H9 (cell line): Measurements from ENCODE around the gene RNF126. TPM values are rescaled to one million over a fixed set of nuclear protein-coding genes. Genes with fewer than 3 reads are reported as not detected.

ENCODE experiments used
- DNase-seq: peaks from one replicate; pipeline ENCODE4 v3.0.0-alpha.2; 2017
- H2AFZ ChIP-seq: one replicate; pipeline ENCODE4 v1.6.1; 2013; ENCODE audit warnings: mild to moderate bottlenecking, low read length, control low read depth, moderate library complexity
- H2AK5ac ChIP-seq: 2 replicates; pipeline ENCODE4 v1.6.1; 2013; ENCODE audit warnings: low read length, control low read depth, mixed read lengths; ENCODE audit not compliant: insufficient read length
- H2BK120ac ChIP-seq: one replicate; pipeline ENCODE4 v1.6.1; 2013; ENCODE audit warnings: low read depth, mild to moderate bottlenecking, low read length, control low read depth, inconsistent platforms; ENCODE audit not compliant: poor library complexity, severe bottlenecking
- H2BK12ac ChIP-seq: 2 replicates; pipeline ENCODE4 v1.6.1; 2013; ENCODE audit warnings: low read length, control low read depth, mixed read lengths, low read depth; ENCODE audit not compliant: insufficient read length
- H2BK15ac ChIP-seq: 2 replicates; pipeline ENCODE4 v1.6.1; 2013; ENCODE audit warnings: low read depth, low read length, control low read depth
- H2BK20ac ChIP-seq: one replicate; pipeline ENCODE4 v1.6.1; 2013; ENCODE audit warnings: low read depth, mild to moderate bottlenecking, low read length, control low read depth, inconsistent platforms; ENCODE audit not compliant: poor library complexity, severe bottlenecking
- H2BK5ac ChIP-seq: 2 replicates; pipeline ENCODE4 v1.6.1; 2013; ENCODE audit warnings: low read length, control low read depth, mixed read lengths; ENCODE audit not compliant: insufficient read length
- H3K14ac ChIP-seq: 2 replicates; pipeline ENCODE4 v1.6.1; 2013; ENCODE audit warnings: low read length, control low read depth; ENCODE audit not compliant: insufficient read depth
- H3K18ac ChIP-seq: 2 replicates; pipeline ENCODE4 v1.6.1; 2013; ENCODE audit warnings: low read depth, mild to moderate bottlenecking, mixed read lengths, low read length, control low read depth; ENCODE audit not compliant: insufficient read length
- H3K23ac ChIP-seq: 2 replicates; pipeline ENCODE4 v1.6.1; 2013; ENCODE audit warnings: low read length, control low read depth, mixed read lengths, low read depth; ENCODE audit not compliant: insufficient read length
- H3K23me2 ChIP-seq: 2 replicates; pipeline ENCODE4 v1.6.1; 2013; ENCODE audit warnings: low read depth, mild to moderate bottlenecking, mixed read lengths, low read length, control low read depth; ENCODE audit not compliant: insufficient read length, poor library complexity, severe bottlenecking
- H3K27ac ChIP-seq: 2 replicates; pipeline ENCODE4 v1.5.1; 2013; ENCODE audit warnings: low read length, control low read depth, mixed read lengths, low read depth; ENCODE audit not compliant: insufficient read length
- H3K27me3 ChIP-seq: 2 replicates; pipeline ENCODE4 v1.6.1; 2013; ENCODE audit warnings: low read length, control low read depth, inconsistent platforms; ENCODE audit not compliant: insufficient read depth
- H3K4ac ChIP-seq: 2 replicates; pipeline ENCODE4 v1.6.1; 2013; ENCODE audit warnings: low read depth, mild to moderate bottlenecking, control low read depth, inconsistent platforms, low read length, moderate library complexity
- H3K4me1 ChIP-seq: 2 replicates; pipeline ENCODE4 v1.6.1; 2013; ENCODE audit warnings: low read length, control low read depth, inconsistent platforms; ENCODE audit not compliant: insufficient read depth
- H3K4me2 ChIP-seq: 2 replicates; pipeline ENCODE4 v1.6.1; 2013; ENCODE audit warnings: low read length, control low read depth, mixed read lengths; ENCODE audit not compliant: insufficient read length, insufficient read depth
- H3K56ac ChIP-seq: 2 replicates; pipeline ENCODE4 v1.6.1; 2013; ENCODE audit warnings: low read depth, mild to moderate bottlenecking, mixed read lengths, low read length, control low read depth; ENCODE audit not compliant: insufficient read length
- H3K79me1 ChIP-seq: 2 replicates; pipeline ENCODE4 v1.6.1; 2013; ENCODE audit warnings: low read depth, mild to moderate bottlenecking, moderate library complexity, low read length, control low read depth, inconsistent platforms; ENCODE audit not compliant: insufficient read depth, poor library complexity, severe bottlenecking
- H3K79me2 ChIP-seq: 2 replicates; pipeline ENCODE4 v1.6.1; 2013; ENCODE audit warnings: low read length, control low read depth, inconsistent platforms; ENCODE audit not compliant: insufficient read depth
- H3K9ac ChIP-seq: 2 replicates; pipeline ENCODE4 v1.6.1; 2013; ENCODE audit warnings: low read length, control low read depth, mixed read lengths; ENCODE audit not compliant: insufficient read length; ENCODE audit errors: extremely low read depth
- H3K9me3 ChIP-seq: one replicate; pipeline ENCODE4 v1.6.1; 2013; ENCODE audit warnings: low read depth, low read length, inconsistent platforms; ENCODE audit not compliant: control insufficient read depth
- H3T11ph ChIP-seq: one replicate; pipeline ENCODE4 v1.6.1; 2013; ENCODE audit warnings: mild to moderate bottlenecking, low read length, control low read depth, inconsistent platforms
- H4K20me1 ChIP-seq: one replicate; pipeline ENCODE4 v1.6.1; 2013; ENCODE audit not compliant: control insufficient read depth, insufficient read length, insufficient read depth
- H4K5ac ChIP-seq: 2 replicates; pipeline ENCODE4 v1.6.1; 2013; ENCODE audit warnings: low read depth, mild to moderate bottlenecking, mixed read lengths, low read length, control low read depth; ENCODE audit not compliant: insufficient read length
- H4K8ac ChIP-seq: replicated peaks from 2 replicates; pipeline ENCODE4 v1.6.1; 2013; ENCODE audit warnings: low read length, control low read depth, mixed read lengths, low read depth; ENCODE audit not compliant: insufficient read length
- H4K91ac ChIP-seq: 2 replicates; pipeline ENCODE4 v1.6.1; 2013; ENCODE audit warnings: low read depth, mild to moderate bottlenecking, moderate library complexity, mixed read lengths, low read length, control low read depth; ENCODE audit not compliant: insufficient read length
- H3K27ac Mint-ChIP-seq, 3 experiments: 2 replicates in 2 of 3; 3 replicates in 1 of 3; pipeline ENCODE4 v1.8.0; 2020 to 2021; ENCODE audit warnings: mixed read lengths in 3 of 3, mild to moderate bottlenecking in 1 of 3, moderate library complexity in 1 of 3
- H3K27me3 Mint-ChIP-seq: 2 replicates; pipeline ENCODE4 v1.8.0; 2021; ENCODE audit warnings: low read depth, mild to moderate bottlenecking, moderate library complexity, mixed read lengths
- H3K36me3 Mint-ChIP-seq, 3 experiments: 2 replicates in 2 of 3; 3 replicates in 1 of 3; pipeline ENCODE4 v1.8.0; 2020 to 2021; ENCODE audit warnings: low read depth in 3 of 3, mixed read lengths in 3 of 3; ENCODE audit not compliant: insufficient read depth in 1 of 3
- H3K4me1 Mint-ChIP-seq, 2 experiments: 2 replicates each; pipeline ENCODE4 v1.8.0; 2020; ENCODE audit warnings: mixed read lengths in 2 of 2
- H3K4me3 Mint-ChIP-seq, 2 experiments: 2 replicates in 1 of 2; 3 replicates in 1 of 2; pipeline ENCODE4 v1.8.0; 2020 to 2021; ENCODE audit warnings: mild to moderate bottlenecking in 2 of 2, mixed read lengths in 2 of 2, moderate library complexity in 1 of 2
- H3K9me3 Mint-ChIP-seq, 2 experiments: 2 replicates in 1 of 2; 3 replicates in 1 of 2; pipeline ENCODE4 v1.8.0; 2020; ENCODE audit warnings: mild to moderate bottlenecking in 2 of 2, mixed read lengths in 2 of 2, moderate library complexity in 1 of 2
- CTCF ChIP-seq: fragments of 200-600 bp; sonication (generic); conservative IDR thresholded peaks from 3 replicates; pipeline ENCODE4 v1.8.0; 2021; ENCODE audit warnings: antibody characterized with exemption, mild to moderate bottlenecking
- WGBS: extraction: QIAGEN DNeasy Blood & Tissue Kit; methylation state at CpG from one replicate; pipeline ENCODE4 v1.1.7; 2013; ENCODE audit warnings: missing lambda C conversion rate, low lambda C conversion rate, mixed read lengths; ENCODE audit not compliant: insufficient read length; ENCODE audit errors: extremely low coverage; 5-methylcytosine and 5-hydroxymethylcytosine counted together
- total RNA-seq: library from RNA; stranded (reverse); gene quantifications from 2 replicates; pipeline ENCODE4 v1.2.1, GENCODE V29; 2021

The RNF126 gene
- total RNA-seq, 1 experiment from 2014 or later = 81.9 TPM

GRCh38 chr19:708154-709143, 45.4 kb upstream of the RNF126 start, which contains the start of gene PALM:
Gene PALM (plus strand): TSS chr19:708935. CDS start chr19:709147, 212 bp downstream.
- H4K5ac ChIP-seq = no peak within 1 kb of the TSS
- no CpG with 5 or more reads among the region's 93 CpGs for WGBS
- H3K36me3 Mint-ChIP-seq = peaks cover 0 to 5% (median 3%) of the 10 kb centered on the region in 3 experiments; a peak in 3 of 7 replicates
- no peak within 1 kb of the TSS for H3K56ac ChIP-seq
- H3T11ph ChIP-seq = no peak within 1 kb of the TSS
- H3K23ac ChIP-seq = no peak within 1 kb of the TSS
- peaks cover 8 to 9% of the 10 kb centered on the region in 2 experiments for H3K9me3 Mint-ChIP-seq
- H2BK12ac ChIP-seq = no peak within 1 kb of the TSS
- peaks cover 12% of the 10 kb centered on the region in 2 experiments for H3K4me1 Mint-ChIP-seq
- H3K4me1 ChIP-seq = no peaks in the 10 kb centered on the region; the same call in 1 of the 2 replicates
- H3K4me2 ChIP-seq = peak within 1 kb of the TSS; percentile 44
- H3K9me3 ChIP-seq = no peaks in the 10 kb centered on the region
- no peaks in the 10 kb centered on the region for H4K20me1 ChIP-seq
- H4K8ac ChIP-seq = no peak within 1 kb of the TSS
- no peak within 1 kb of the TSS for H3K9ac ChIP-seq
- H2AK5ac ChIP-seq = no peak within 1 kb of the TSS
- H3K23me2 ChIP-seq = peaks cover 8% of the 10 kb centered on the region
- no peak within 1 kb of the TSS for H3K27ac Mint-ChIP-seq
- TF ChIP-seq CTCF = peak; percentile 37; the same call in 2 of the 3 replicates
- no peaks in the 10 kb centered on the region for H3K79me2 ChIP-seq
- H2BK20ac ChIP-seq = no peak within 1 kb of the TSS
- DNase-seq = peak; percentile 66
- no peak within 1 kb of the TSS for H3K18ac ChIP-seq
- H3K27me3 Mint-ChIP-seq = peaks cover 17% of the 10 kb centered on the region
- no peak within 1 kb of the TSS for H3K14ac ChIP-seq
- H2AFZ ChIP-seq = no peak within 1 kb of the TSS
- H2BK15ac ChIP-seq = no peak within 1 kb of the TSS; the same call in 1 of the 2 replicates
- no peak within 1 kb of the TSS for H2BK5ac ChIP-seq
- no peaks in the 10 kb centered on the region for H3K79me1 ChIP-seq
- peak within 1 kb of the TSS; percentile 54 to 75 for H3K4me3 Mint-ChIP-seq
- H4K91ac ChIP-seq = no peak within 1 kb of the TSS
- no peaks in the 10 kb centered on the region for H3K27me3 ChIP-seq
- H3K27ac ChIP-seq = no peak within 1 kb of the TSS
- no peak within 1 kb of the TSS for H3K4ac ChIP-seq
- no peak within 1 kb of the TSS for H2BK120ac ChIP-seq
